WI38 (cell line): ENCODE data around the gene GSTM1.
"Not testable (repeated sequence)": the region's sequence is repeated elsewhere in the genome, so short reads cannot be mapped to it uniquely, and the experiment has no call there.

Source experiments
- H3K4me3 ChIP-seq: 2 replicates; pipeline ENCODE4 v1.5.1; 2011; ENCODE audit warnings: low read depth, mild to moderate bottlenecking, control low read depth, low read length
- TF ChIP-seq, protein P1 (sequence below): IDR thresholded peaks from 2 replicates; pipeline ENCODE4 v1.5.1; 2012; ENCODE audit warnings: low read depth, mild to moderate bottlenecking, control low read depth, low read length

Gene GSTM1

GRCh38 chr1:109671067-109671466 lies 16.6 kb upstream of the GSTM1 start:
- TF ChIP-seq, protein P1, sequence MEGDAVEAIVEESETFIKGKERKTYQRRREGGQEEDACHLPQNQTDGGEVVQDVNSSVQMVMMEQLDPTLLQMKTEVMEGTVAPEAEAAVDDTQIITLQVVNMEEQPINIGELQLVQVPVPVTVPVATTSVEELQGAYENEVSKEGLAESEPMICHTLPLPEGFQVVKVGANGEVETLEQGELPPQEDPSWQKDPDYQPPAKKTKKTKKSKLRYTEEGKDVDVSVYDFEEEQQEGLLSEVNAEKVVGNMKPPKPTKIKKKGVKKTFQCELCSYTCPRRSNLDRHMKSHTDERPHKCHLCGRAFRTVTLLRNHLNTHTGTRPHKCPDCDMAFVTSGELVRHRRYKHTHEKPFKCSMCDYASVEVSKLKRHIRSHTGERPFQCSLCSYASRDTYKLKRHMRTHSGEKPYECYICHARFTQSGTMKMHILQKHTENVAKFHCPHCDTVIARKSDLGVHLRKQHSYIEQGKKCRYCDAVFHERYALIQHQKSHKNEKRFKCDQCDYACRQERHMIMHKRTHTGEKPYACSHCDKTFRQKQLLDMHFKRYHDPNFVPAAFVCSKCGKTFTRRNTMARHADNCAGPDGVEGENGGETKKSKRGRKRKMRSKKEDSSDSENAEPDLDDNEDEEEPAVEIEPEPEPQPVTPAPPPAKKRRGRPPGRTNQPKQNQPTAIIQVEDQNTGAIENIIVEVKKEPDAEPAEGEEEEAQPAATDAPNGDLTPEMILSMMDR, result no peak
- no peak overlapping the region for H3K4me3 ChIP-seq

DNA sequence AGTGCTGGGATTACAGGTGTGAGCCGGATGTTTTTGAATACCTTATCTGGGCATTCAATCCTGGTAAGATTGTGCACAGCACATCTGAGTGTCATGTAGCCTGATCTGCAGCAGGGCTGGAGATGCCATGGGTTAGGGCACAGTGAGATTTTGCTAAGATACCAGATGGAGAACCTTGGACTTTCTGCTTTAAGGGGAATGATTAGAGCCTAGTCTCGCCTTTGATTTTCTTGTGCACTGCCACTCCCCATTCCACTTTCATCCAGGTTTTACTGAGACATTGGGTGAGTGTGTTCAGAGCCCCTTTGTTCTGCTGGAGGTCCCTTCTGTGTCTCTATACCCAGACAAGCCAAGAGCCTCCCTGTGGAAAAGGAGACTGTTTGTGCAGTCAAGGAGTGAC lies 13.8 kb upstream of the GSTM1 start:
- not testable (repeated sequence) for H3K4me3 ChIP-seq

- not testable (repeated sequence) for H3K4me3 ChIP-seq
These were observed 10.8 kb upstream of the GSTM1 start for GRCh38 chr1:109676683-109677381.

DNA sequence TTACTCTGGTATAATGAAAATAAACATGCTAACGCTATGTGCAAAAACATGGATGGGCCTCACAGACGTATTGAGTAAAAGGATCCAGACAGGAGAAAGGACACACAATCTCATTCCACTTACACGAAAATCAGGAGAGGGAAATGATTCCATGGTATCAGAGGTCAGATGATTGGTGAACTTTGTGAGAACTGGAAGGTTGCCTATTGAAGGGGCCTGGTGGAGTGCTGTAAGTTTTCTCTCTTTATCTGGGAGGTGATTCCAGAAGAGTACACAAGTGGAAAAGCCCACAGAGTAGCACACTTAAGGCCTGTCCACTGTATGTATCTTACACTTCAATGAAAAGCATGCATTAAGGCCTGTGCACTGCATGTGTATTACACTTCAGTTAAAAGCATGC lies 10.2 kb upstream of the GSTM1 start:
- TF ChIP-seq, protein P1, result no peak

GRCh38 chr1:109678637-109679036 lies 9.0 kb upstream of the GSTM1 start:
- not testable (repeated sequence) for H3K4me3 ChIP-seq

More for the DNA sequence above, 10.2 kb upstream of the GSTM1 start:
- H3K4me3 ChIP-seq, result no peak overlapping the region

GRCh38 chr1:109684777-109685176 lies 2.8 kb upstream of the GSTM1 start:
- H3K4me3 ChIP-seq, result not testable (repeated sequence)

DNA sequence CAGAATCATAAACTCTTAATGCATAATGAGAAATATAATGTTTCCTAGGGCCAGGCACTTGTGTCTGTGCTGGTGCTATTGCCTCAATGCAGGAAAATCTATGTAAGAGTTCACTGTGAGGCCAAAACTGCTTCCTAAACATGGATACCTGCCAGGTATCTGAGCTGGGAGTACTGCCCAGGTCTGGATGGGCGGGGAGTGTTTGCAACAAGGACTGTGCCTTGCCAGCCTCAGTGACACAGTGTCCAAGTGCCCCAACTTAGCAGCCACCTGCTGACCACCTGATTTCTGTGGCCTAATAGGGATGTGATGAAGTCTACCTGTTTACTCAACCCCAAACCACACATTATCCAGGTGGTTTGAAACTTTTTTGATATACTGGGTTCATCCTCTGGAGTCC lies 2.2 kb upstream of the GSTM1 start:
- not testable (repeated sequence) for H3K4me3 ChIP-seq

- not testable (repeated sequence) for H3K4me3 ChIP-seq
These were observed 1.7 kb upstream of the GSTM1 start for GRCh38 chr1:109685890-109686289.

DNA sequence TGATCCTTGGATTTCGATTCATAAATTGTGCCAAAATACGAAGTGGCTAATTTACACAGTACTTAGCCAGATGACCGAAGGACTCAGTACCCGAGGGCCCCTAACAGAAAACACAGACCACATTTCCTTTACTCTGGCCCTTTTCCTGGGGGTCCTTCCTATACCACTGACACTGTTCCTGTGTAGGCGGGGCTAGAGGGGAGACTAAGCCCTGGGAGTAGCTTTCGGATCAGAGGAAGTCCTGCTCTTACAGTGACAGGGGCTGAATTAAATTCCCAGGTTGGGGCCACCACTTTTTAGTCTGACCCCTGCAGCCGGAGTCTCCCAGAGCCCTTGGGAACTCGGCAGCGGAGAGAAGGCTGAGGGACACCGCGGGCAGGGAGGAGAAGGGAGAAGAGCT lies 508 bp upstream of the GSTM1 start:
- H3K4me3 ChIP-seq, result not testable (repeated sequence)

GRCh38 chr1:109689844-109690405 lies 2.3 kb downstream of the GSTM1 start:
- H3K4me3 ChIP-seq, result no peak overlapping the region
- TF ChIP-seq, protein P1, result no peak

GRCh38 chr1:109691759-109692158 lies 4.1 kb downstream of the GSTM1 start:
- TF ChIP-seq, protein P1, result no peak
- H3K4me3 ChIP-seq, result no peak overlapping the region

- not testable (repeated sequence) for H3K4me3 ChIP-seq
These were observed 6.8 kb downstream of the GSTM1 start for GRCh38 chr1:109694400-109694799.

GRCh38 chr1:109695138-109695537 lies 7.5 kb downstream of the GSTM1 start:
- H3K4me3 ChIP-seq, result not testable (repeated sequence)
